ENCODE results near the gene SPEM2. TPM values are rescaled to one million over a fixed set of nuclear protein-coding genes. Genes with fewer than 3 reads are reported as not detected.

Gene SPEM2
- total RNA-seq, 2 donors from 2014 or later: not detected

Other genes with a start within 250 kb of the SPEM2 start
- gene ASGR1, start 246.2 kb upstream of the SPEM2 start, total RNA-seq: 1 to 10 TPM; 1.5 to 2.1 TPM
- 10 to 100 TPM; 16.2 to 16.7 TPM for gene DLG4, start 205.8 kb upstream of the SPEM2 start, total RNA-seq
- 100 to 1,000 TPM; 335 to 386 TPM for gene ACADVL, start 205.7 kb upstream of the SPEM2 start, total RNA-seq
- gene DVL2, start 191.1 kb upstream of the SPEM2 start, total RNA-seq: 10 to 100 TPM; 49.5 to 54.8 TPM
- 10 to 100 TPM; 28.9 to 32.2 TPM for gene PHF23, start 186.2 kb upstream of the SPEM2 start, total RNA-seq
- 100 to 1,000 TPM; 244 to 246 TPM for gene GABARAP, start 183.2 kb upstream of the SPEM2 start, total RNA-seq
- 100 to 1,000 TPM; 184 to 186 TPM for gene CTDNEP1, start 173.9 kb upstream of the SPEM2 start, total RNA-seq
- 10 to 100 TPM; 62.1 to 89.5 TPM for gene ELP5, start 173.4 kb upstream of the SPEM2 start, total RNA-seq
- 1 to 10 TPM; 1.9 to 3.1 TPM for gene CLDN7, start 163.1 kb upstream of the SPEM2 start, total RNA-seq
- gene SLC2A4, start 143.9 kb upstream of the SPEM2 start, total RNA-seq: under 1 TPM; 0.07 to 0.17 TPM
- gene YBX2, start 131.0 kb upstream of the SPEM2 start, total RNA-seq: 1 to 10 TPM; 3.6 to 9.5 TPM
- 100 to 1,000 TPM; 547 to 594 TPM for gene EIF5A, start 118.0 kb upstream of the SPEM2 start, total RNA-seq
- gene GPS2, start 110.3 kb upstream of the SPEM2 start, total RNA-seq: 10 to 100 TPM; 50.5 to 50.7 TPM
- gene NEURL4, start 96.3 kb upstream of the SPEM2 start, total RNA-seq: 10 to 100 TPM; 35.7 to 37.6 TPM
- gene ACAP1, start 89.1 kb upstream of the SPEM2 start, total RNA-seq: 100 to 1,000 TPM; 690 to 708 TPM
- gene KCTD11, start 73.5 kb upstream of the SPEM2 start, total RNA-seq: 1 to 10 TPM; 4.9 to 5.5 TPM
- under 1 TPM in 1 of 2 donors, not detected in 1; 0.34 TPM for gene TMEM95, start 70.5 kb upstream of the SPEM2 start, total RNA-seq
- gene TNK1, start 44.5 kb upstream of the SPEM2 start, total RNA-seq: 1 to 10 TPM; 5.5 to 6.5 TPM
- 10 to 100 TPM; 60.5 to 62.6 TPM for gene PLSCR3, start 31.1 kb upstream of the SPEM2 start, total RNA-seq
- gene TMEM256, start 21.5 kb upstream of the SPEM2 start, total RNA-seq: 10 to 100 TPM; 64.8 to 88.2 TPM
- gene NLGN2, start 17.8 kb upstream of the SPEM2 start, total RNA-seq: 10 to 100 TPM; 17.4 to 19.8 TPM
- under 1 TPM; 0.58 to 0.67 TPM for gene SPEM1, start 5.3 kb upstream of the SPEM2 start, total RNA-seq
- gene SPEM3, start 3.2 kb downstream of the SPEM2 start, total RNA-seq: not detected
- gene TMEM102, start 9.8 kb downstream of the SPEM2 start, total RNA-seq: 10 to 100 TPM; 11.3 to 11.7 TPM
- 1 to 10 TPM; 4.9 to 5.3 TPM for gene FGF11, start 13.9 kb downstream of the SPEM2 start, total RNA-seq
- gene CHRNB1, start 19.4 kb downstream of the SPEM2 start, total RNA-seq: 10 to 100 TPM; 25.5 to 26.8 TPM
- gene ZBTB4, start 54.0 kb downstream of the SPEM2 start, total RNA-seq: 10 to 100 TPM; 28.5 to 29.0 TPM
- gene SLC35G6, start 55.8 kb downstream of the SPEM2 start, total RNA-seq: under 1 TPM in 1 of 2 donors, not detected in 1; 0.25 TPM
- 100 to 1,000 TPM; 211 to 249 TPM for gene POLR2A, start 58.8 kb downstream of the SPEM2 start, total RNA-seq
- 10 to 100 TPM; 23.2 to 25.5 TPM for gene TNFSF12, start 123.4 kb downstream of the SPEM2 start, total RNA-seq
- gene TNFSF13, start 133.1 kb downstream of the SPEM2 start, total RNA-seq: 1 to 10 TPM; 4.3 to 7.8 TPM
- 10 to 100 TPM; 41.8 to 55.3 TPM for gene SENP3, start 136.3 kb downstream of the SPEM2 start, total RNA-seq
- 10 to 100 TPM; 10.3 to 28.1 TPM for gene CD68, start 154.0 kb downstream of the SPEM2 start, total RNA-seq
- gene MPDU1, start 158.2 kb downstream of the SPEM2 start, total RNA-seq: 10 to 100 TPM; 44.0 to 51.9 TPM
- gene SOX15, start 164.5 kb downstream of the SPEM2 start, total RNA-seq: under 1 TPM; 0.34 to 0.86 TPM
- 10 to 100 TPM; 52.5 to 53.3 TPM for gene FXR2, start 189.3 kb downstream of the SPEM2 start, total RNA-seq
- gene SAT2, start 202.2 kb downstream of the SPEM2 start, total RNA-seq: 10 to 100 TPM; 47.6 to 48.9 TPM
- under 1 TPM in 1 of 2 donors, not detected in 1; 0.63 TPM for gene SHBG, start 204.5 kb downstream of the SPEM2 start, total RNA-seq
- under 1 TPM in 1 of 2 donors, not detected in 1; 0.30 TPM for gene ATP1B2, start 225.3 kb downstream of the SPEM2 start, total RNA-seq

All from activated T-cell treated with anti-CD3 and anti-CD28 coated beads, Interleukin-2, amount 50 U/mL, for 72 hours (primary cell).